ENCODE results near the gene PEX26.

DNA sequence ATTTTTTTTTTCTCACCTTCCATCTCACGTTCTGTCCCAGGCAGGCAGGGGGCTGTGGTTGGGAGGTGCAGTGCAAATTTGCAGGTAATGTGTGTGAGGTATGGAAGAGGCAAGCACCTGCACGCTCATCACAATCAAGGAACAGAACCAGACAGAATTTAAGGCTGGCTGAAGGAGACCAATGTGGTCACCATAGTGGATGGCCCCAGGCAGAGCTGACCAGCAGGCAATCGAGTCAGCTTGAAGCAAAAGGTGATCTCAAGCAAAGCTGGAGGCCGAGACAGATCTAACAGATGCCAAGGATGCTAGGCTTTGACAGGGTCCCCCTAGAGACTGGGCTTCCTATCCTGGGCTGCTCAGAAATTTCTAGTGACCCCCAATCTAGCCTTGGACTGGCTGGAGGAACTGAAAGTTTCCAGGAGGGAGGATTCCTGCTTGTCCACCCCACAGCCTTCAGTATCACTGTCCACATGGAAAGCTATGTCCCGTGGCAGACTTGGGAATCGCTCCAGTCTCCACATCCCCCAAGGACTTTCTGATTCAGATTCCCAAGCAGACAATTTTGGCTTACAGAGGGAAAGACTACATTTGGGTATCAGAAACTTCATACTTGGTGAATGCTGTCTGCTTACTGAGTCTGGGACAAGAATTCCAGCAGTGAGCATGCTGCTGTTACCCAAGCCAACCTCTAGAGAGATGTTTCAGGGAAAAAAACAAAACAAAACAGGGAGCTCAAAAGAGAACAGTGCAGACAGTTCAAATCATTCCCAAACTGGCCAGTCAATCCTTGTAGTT, 44.4 kb upstream of the PEX26 start:
- TF ChIP-seq, protein P1, sequence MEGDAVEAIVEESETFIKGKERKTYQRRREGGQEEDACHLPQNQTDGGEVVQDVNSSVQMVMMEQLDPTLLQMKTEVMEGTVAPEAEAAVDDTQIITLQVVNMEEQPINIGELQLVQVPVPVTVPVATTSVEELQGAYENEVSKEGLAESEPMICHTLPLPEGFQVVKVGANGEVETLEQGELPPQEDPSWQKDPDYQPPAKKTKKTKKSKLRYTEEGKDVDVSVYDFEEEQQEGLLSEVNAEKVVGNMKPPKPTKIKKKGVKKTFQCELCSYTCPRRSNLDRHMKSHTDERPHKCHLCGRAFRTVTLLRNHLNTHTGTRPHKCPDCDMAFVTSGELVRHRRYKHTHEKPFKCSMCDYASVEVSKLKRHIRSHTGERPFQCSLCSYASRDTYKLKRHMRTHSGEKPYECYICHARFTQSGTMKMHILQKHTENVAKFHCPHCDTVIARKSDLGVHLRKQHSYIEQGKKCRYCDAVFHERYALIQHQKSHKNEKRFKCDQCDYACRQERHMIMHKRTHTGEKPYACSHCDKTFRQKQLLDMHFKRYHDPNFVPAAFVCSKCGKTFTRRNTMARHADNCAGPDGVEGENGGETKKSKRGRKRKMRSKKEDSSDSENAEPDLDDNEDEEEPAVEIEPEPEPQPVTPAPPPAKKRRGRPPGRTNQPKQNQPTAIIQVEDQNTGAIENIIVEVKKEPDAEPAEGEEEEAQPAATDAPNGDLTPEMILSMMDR (IDR thresholded peaks at IDR 0.05) = no peak
- TF ChIP-seq POLR2A (IDR thresholded peaks at IDR 0.05) = no peak
